IPS-18a (cell line): ENCODE measurements around the gene COL4A2.

Experiments
- H3K27ac ChIP-seq: one replicate; pipeline ENCODE4 v1.5.1; 2013; ENCODE audit warnings: low read length
- H3K27me3 ChIP-seq: one replicate; pipeline ENCODE4 v1.6.1; 2013; ENCODE audit warnings: mild to moderate bottlenecking, low read length; ENCODE audit not compliant: control insufficient read depth, insufficient read depth
- H3K36me3 ChIP-seq: one replicate; pipeline ENCODE4 v1.6.1; 2013; ENCODE audit warnings: low read depth, low read length; ENCODE audit not compliant: control insufficient read depth
- H3K4me1 ChIP-seq: one replicate; pipeline ENCODE4 v1.6.1; 2013; ENCODE audit warnings: low read depth, low read length; ENCODE audit not compliant: control insufficient read depth
- H3K4me3 ChIP-seq: one replicate; pipeline ENCODE4 v1.5.1; 2013; ENCODE audit warnings: low read length
- H3K9ac ChIP-seq: one replicate; pipeline ENCODE4 v1.6.1; 2013; ENCODE audit warnings: mild to moderate bottlenecking, low read length, moderate library complexity
- H3K9me3 ChIP-seq: one replicate; pipeline ENCODE4 v1.6.1; 2013; ENCODE audit warnings: low read depth, low read length; ENCODE audit not compliant: control insufficient read depth

The COL4A2 gene

DNA sequence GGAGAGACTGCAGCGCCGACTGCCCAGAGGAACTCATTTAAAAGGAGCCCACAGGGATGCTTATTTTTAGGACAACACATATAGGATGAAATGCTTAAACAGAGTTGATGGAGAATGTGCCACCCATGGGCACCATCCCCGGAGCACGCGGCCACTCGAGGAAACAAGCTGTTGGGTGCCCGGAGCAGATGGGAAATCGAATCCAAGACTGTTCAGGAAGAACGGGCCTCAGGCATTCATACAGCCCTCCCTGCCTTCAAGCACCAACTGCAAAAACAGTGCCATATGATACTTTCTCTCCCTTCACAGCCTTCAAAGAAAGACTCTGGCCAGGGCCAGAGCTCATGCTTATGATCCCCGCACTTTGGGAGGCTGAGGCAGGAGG, 214.2 kb downstream of the COL4A2 start:
- no peak overlapping the region for H3K9ac ChIP-seq
- no peak overlapping the region for H3K4me3 ChIP-seq
- no peaks in the 10 kb centered on the region for H3K9me3 ChIP-seq
- H3K27ac ChIP-seq, result no peak overlapping the region
- H3K36me3 ChIP-seq, result no peaks in the 10 kb centered on the region
- H3K4me1 ChIP-seq, result no peaks in the 10 kb centered on the region
- no peaks in the 10 kb centered on the region for H3K27me3 ChIP-seq

DNA sequence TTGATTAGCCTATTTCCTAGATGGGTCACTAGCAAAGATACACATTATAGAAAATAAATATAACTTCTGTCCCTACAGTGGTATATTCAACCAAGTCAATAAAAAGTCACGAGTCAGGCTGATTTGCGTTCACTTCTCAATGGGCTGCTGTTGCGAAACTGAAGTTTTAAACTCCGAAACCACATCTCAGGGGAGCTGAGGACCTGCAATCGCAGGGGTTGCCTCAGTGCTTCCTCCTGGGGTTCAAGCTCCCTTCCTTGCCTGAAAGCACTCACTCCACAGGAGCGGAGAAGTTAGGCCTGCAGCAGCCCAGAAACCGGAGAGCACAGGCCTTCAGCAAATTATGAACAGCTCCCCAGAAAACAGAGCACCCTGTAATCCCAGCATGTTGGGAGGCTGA, 214.9 kb downstream of the COL4A2 start:
- no peaks in the 10 kb centered on the region for H3K27me3 ChIP-seq
- H3K9me3 ChIP-seq, result no peaks in the 10 kb centered on the region
- no peaks in the 10 kb centered on the region for H3K36me3 ChIP-seq
- H3K9ac ChIP-seq, result no peak overlapping the region
- no peak overlapping the region for H3K4me3 ChIP-seq
- no peak overlapping the region for H3K27ac ChIP-seq
- no peaks in the 10 kb centered on the region for H3K4me1 ChIP-seq

DNA sequence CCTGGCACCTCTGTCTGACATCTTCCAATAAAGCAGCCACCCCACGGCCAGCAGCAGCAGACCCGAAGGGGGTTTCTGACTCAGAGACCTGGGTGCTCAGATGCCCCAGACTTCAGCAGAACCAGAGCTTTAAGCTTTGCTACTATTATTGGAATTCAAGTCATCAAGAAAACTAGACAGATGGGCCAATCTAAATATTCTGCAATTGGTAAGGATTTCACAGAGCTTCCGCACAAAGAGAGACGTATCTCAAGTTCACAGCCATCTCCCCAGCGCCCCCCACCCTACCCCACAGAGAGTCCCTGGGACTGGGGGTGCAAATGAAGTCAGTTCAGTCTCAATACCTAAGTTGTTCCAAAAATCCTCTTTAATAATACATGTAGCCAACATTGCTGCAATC, 215.6 kb downstream of the COL4A2 start:
- no peak overlapping the region for H3K4me3 ChIP-seq
- no peak overlapping the region for H3K9ac ChIP-seq
- no peaks in the 10 kb centered on the region for H3K9me3 ChIP-seq
- H3K27ac ChIP-seq, result no peak overlapping the region
- no peaks in the 10 kb centered on the region for H3K4me1 ChIP-seq
- H3K36me3 ChIP-seq, result no peaks in the 10 kb centered on the region
- H3K27me3 ChIP-seq, result no peaks in the 10 kb centered on the region

DNA sequence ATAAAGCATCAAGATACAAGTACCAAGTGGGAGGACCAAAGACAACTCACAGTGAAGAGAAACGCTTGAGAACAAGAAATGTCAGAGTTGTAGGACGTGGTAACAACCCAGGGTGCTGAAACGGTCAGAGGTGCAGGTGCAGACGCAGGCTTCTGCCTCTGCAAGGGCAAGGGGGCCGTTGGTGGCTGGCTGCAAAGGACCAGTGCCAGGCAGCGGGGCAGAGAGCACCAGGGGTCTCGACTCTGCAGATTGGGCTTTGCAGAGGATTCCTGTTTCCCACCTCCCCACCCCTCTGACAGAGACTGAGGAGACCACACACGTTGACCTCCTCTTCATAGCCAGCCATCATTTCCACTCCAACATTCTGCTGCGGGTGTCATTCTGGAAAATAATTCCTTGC, 216.1 kb downstream of the COL4A2 start:
- Histone ChIP-seq H3K36me3 (no peaks in the 10 kb centered on the region), H3K27ac (no peak overlapping the region), H3K9me3 (no peaks in the 10 kb centered on the region), H3K4me3 (no peak overlapping the region), H3K4me1 (no peaks in the 10 kb centered on the region), H3K27me3 (no peaks in the 10 kb centered on the region), H3K9ac (no peak overlapping the region)

DNA sequence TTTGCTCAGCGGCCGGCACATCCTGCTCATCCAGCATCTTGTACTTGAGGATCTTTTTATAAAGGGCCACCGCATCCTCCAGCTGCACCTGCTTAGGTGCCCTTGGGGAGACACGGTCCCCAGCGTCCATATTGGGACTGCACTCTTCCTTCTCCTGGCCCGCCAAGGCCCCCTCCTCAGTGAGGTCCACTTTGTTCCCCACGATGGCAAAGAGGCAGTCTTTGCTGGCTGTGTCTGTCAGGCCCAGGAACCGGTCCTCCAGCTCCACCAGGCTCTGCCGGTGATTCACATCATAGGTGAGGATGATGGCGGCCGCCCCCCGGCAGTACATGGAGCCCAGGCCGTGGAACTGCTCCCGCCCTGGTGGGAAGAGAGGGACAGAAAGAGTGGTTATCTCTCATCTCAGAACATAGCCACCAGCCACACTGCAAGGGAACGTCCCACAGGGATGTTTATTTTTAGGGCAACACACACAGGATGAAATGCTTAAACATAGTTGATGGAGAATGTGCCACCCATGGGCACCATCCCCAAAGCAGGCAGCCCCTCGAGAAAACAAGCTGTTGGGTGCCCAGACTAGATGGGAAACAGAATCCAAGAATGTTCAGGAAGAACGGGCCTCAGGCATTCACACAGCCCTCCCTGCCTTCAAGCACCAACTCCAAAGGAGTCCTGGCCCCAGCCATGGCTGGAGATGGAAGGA, 216.9 kb downstream of the COL4A2 start:
- Histone ChIP-seq H3K4me3 (no peak overlapping the region), H3K36me3 (no peaks in the 10 kb centered on the region), H3K27me3 (no peaks in the 10 kb centered on the region), H3K27ac (no peak overlapping the region), H3K4me1 (peaks cover 3% of the 10 kb centered on the region), H3K9me3 (no peaks in the 10 kb centered on the region), H3K9ac (no peak overlapping the region)

DNA sequence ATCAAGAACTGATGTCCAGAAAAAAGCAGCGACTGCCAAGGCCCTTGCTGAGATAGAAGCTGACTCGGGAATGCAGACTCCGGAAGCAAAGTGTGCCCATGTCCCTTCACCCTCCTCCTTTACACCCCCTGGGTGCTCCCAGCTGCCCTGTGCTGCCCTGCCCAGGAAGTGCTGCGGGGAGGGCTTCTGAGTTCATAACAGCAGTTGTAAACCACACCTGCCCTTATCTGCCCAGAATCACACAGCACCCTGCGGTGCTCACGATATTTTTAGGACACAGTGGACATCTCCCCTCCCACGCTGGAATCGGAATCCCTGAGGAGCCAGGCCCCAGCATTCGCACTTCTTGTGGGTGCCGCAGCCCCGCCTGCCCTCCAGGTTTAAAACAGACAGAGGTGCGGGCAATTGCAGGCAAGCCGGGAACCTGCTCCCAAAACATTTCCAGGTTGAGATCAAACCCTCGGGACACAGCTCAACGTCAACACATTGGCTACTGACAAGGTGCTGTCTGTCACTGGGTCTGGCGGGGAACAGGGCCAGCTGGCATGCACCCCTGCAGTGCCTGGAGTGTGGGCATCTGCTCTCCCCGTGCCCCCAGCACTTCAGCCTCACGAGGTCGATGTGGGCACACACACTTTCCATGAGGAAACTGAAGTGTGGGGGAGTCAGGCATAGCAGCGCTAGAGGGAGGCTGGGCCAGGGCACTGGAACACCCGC, 217.6 kb downstream of the COL4A2 start:
- H3K36me3 ChIP-seq, result no peaks in the 10 kb centered on the region
- no peak overlapping the region for H3K27ac ChIP-seq
- no peaks in the 10 kb centered on the region for H3K9me3 ChIP-seq
- no peaks in the 10 kb centered on the region for H3K27me3 ChIP-seq
- H3K9ac ChIP-seq, result no peak overlapping the region
- no peak overlapping the region for H3K4me3 ChIP-seq
- peaks cover 6% of the 10 kb centered on the region for H3K4me1 ChIP-seq

DNA sequence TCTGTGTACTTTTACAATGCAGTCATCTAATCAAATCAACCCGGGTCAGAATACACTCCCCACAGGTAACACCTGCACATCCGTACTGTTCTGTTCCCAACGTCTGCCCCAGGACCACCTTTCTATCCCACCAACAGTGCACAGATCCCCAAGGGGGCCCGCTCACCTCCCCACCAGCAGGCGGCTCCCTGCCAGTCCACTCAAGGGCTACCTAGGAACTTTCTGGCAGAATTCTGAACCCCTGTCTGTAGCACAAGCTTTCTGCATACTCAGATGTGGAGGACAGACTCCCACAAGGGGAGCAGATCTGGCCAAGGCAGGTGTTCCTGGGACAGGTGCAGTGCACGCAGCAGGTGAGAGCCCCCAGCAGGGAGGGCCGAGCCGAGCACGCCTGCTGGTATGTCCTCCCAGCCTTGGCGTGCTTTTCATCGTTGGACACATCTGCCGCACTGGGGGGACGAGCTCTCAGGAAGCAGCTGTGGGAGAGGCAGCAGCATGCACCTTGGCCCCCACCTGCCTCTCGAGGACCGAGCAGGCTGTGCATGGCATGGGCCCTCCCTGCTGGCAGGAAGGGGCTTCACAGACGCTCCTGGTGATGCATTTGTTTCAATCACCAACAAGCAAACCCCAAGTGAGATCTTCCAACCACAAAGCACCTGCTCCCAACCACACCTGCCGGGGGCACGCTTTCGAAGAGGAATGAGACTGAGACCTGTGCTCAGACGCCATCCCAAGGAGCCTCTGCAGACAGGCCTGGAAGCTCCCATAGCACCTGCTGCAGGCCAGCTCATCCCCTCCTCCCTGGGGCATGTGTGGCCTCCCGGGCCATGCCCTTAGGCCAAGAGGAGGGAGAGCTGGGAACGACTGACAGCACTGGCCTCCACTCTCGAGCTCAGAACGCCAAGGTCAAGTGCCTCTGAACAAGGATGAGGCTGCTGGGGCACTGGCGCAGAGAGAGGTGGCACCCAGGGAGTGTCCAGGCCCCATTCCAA, 218.5 kb downstream of the COL4A2 start:
- H3K27ac ChIP-seq, result no peak overlapping the region
- no peaks in the 10 kb centered on the region for H3K9me3 ChIP-seq
- H3K4me1 ChIP-seq, result peaks cover 6% of the 10 kb centered on the region
- H3K4me3 ChIP-seq, result no peak overlapping the region
- H3K9ac ChIP-seq, result no peak overlapping the region
- no peaks in the 10 kb centered on the region for H3K36me3 ChIP-seq
- H3K27me3 ChIP-seq, result no peaks in the 10 kb centered on the region

DNA sequence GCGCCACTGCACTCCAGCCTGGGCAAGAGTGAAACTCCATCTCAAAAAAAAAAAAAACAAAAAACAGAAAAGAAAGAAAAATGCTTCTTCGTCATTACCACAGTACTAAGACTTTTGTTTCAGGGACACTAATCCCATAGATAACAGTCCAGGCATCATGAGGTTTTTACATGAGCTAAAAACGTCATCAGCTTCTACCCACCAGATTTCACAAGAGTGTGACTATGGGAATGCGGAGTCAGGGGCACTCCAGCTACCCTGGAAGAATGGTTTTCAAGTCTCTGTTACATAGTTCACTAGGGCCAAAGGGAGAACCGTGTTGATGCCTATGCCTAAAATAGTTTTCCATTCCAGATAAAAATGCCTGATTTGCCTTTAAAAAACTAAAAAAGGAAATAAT, 221.3 kb downstream of the COL4A2 start:
- Histone ChIP-seq H3K9ac (no peak overlapping the region), H3K9me3 (no peaks in the 10 kb centered on the region), H3K36me3 (no peaks in the 10 kb centered on the region), H3K27me3 (no peaks in the 10 kb centered on the region), H3K4me1 (peaks cover 18% of the 10 kb centered on the region), H3K4me3 (no peak overlapping the region), H3K27ac (no peak overlapping the region)

DNA sequence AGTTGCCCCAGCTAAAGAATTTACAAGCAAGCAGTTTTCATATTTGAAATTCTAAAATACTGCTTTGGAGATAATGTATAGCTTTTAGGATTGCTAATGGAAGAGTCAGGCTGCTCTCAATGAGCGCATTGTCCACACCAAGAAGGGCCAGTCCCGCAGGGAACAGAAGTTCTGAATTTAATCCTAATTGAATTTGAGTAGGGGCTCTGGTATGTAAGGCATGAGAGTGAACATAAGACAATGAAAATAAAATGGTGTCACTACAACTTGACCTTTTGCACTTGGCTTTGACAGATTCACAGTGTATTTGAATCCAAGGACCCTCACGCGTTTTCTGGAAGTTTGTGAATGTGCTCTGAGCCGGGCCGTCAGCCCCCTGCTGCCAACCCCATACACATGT, 221.8 kb downstream of the COL4A2 start:
- H3K9me3 ChIP-seq, result no peaks in the 10 kb centered on the region
- H3K27ac ChIP-seq, result no peak overlapping the region
- H3K4me3 ChIP-seq, result no peak overlapping the region
- H3K27me3 ChIP-seq, result no peaks in the 10 kb centered on the region
- peaks cover 18% of the 10 kb centered on the region for H3K4me1 ChIP-seq
- no peaks in the 10 kb centered on the region for H3K36me3 ChIP-seq
- H3K9ac ChIP-seq, result no peak overlapping the region

DNA sequence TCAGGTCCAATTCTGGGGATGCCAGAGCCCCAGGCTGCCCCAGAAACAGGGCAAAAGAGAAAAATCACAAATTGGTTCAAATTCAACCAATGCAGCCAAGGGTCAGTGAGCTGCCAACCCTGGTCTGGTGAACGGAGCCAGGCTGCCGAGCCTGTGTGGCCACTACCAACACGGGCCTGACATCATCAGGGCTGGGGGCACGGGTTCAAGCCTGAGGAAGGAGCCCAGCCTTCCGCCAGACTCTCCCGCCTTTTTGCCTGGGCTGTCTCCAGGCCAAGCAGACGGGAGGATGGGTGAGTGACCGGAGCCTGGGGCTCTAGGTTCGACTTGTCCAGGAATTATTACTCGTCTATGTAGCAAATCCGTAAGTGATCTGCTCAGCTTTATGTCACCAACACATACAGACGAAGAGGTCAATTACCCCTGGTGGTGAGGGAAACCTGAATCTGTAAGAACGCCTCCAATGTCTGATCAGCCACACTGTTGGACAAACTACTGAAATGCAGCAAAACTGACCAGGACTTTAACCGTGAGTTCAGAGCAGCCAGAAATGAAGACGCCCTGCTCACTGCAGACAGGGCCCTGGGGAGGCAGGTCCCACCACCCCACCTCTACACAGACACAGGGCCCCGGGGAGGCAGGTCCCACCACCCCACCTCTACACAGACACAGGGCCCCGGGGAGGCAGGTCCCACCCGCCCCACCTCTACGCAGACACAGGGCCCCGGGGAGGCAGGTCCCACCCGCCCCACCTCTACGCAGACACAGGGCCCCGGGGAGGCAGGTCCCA, 222.6 kb downstream of the COL4A2 start:
- Histone ChIP-seq H3K4me1 (peaks cover 18% of the 10 kb centered on the region), H3K27me3 (no peaks in the 10 kb centered on the region), H3K9ac (no peak overlapping the region), H3K27ac (no peak overlapping the region), H3K4me3 (no peak overlapping the region), H3K9me3 (no peaks in the 10 kb centered on the region), H3K36me3 (no peaks in the 10 kb centered on the region)

DNA sequence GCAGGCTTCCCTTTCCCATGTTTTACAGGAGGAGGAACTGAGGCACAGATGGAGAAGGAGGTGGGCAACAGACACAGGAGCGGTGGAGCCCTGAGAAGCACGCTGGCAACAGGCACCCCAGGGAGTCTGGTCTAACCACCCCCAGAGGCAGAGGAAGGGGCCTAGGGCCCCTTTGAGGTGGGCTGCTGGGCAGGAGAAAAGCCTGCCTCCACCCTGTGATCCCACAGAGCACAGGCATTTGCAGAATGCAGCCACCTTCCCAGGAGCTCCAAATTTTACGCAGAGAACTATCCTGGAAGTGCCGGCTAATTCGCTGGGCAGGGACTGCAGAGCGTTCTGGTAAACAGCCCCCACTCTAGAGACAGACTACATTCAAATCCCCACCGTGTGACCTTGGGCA, 224.0 kb downstream of the COL4A2 start:
- Histone ChIP-seq H3K27me3 (no peaks in the 10 kb centered on the region), H3K4me3 (no peak overlapping the region), H3K36me3 (no peaks in the 10 kb centered on the region), H3K27ac (no peak overlapping the region), H3K9me3 (no peaks in the 10 kb centered on the region), H3K9ac (no peak overlapping the region), H3K4me1 (peaks cover 18% of the 10 kb centered on the region)
